GM19468 (cell line): ENCODE results near the gene CDK15.

ENCODE experiments used
- ATAC-seq: cut with Tn5 transposase; IDR thresholded peaks from one replicate; pipeline ENCODE4 v1.9.1; 2021; ENCODE audit warnings: mild to moderate bottlenecking, moderate library complexity, moderate number of reproducible peaks; ENCODE audit not compliant: unreplicated experiment; ENCODE audit errors: extremely low read depth

Gene CDK15

GRCh38 chr2:201900362-201900761 is 94.0 kb downstream of the CDK15 start:
- ATAC-seq = peak; percentile 53

- no peak for ATAC-seq
These were observed 95.4 kb downstream of the CDK15 start for GRCh38 chr2:201901786-201902185.

- peak; percentile 96 for ATAC-seq
These were observed 98.4 kb downstream of the CDK15 start for GRCh38 chr2:201904538-201905420.

- no peak for ATAC-seq
These were observed 100.6 kb downstream of the CDK15 start for GRCh38 chr2:201906777-201907562.

DNA sequence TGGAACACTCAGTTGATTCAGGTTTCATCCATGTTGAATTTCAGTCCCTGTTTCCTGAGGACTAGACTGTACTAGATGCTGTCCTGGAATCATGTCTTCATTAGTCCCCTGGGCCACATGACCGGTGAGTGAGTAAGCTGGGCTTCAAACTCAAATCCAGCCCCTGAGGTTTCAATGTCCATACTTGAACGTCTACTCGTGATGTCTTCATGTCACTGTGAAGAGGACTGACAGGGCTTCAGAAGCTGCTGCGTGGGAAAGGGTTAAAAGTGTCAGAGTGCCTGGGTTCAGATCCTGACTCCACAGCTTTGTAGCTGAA is 101.2 kb downstream of the CDK15 start:
- ATAC-seq = no peak

DNA sequence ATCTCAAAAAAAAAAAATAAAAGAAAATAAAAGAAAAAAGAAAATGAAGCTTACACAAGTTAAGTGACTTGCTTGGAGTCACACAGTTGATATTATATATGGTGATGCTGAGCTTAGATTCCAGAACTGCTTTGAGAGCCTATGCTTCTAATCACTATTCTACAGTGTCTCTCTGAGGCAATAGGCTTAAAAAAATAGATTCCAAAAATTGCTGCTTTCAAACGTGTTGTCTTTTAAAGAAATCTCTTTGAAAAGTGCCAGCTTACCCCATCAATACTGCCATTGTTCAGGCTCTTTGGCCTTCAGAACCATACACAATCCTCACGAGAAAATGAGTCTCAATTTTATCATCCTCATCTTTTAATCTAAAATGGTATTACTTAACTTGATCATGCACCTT is 102.6 kb downstream of the CDK15 start:
- ATAC-seq = no peak

DNA sequence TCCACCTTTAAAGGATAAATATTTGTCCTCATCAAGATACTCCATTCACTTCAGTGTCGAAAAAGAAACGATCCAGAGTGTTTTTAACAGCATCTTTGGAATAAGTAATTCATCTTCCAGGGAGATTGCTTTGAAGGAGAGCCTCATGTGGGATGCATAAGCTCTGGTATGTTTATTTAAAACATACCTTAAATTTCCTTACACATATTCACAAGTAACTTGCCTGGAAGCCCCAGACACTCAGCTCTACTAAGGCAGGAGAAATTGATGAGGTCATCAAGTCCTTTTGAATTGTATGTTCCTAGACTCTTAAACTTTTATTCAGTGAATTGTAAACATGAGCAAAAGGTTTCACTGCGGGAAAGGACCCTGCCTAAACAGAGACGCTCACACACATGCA is 103.0 kb downstream of the CDK15 start:
- ATAC-seq = no peak

- no peak for ATAC-seq
These were observed 103.6 kb downstream of the CDK15 start for GRCh38 chr2:201909961-201910361.

DNA sequence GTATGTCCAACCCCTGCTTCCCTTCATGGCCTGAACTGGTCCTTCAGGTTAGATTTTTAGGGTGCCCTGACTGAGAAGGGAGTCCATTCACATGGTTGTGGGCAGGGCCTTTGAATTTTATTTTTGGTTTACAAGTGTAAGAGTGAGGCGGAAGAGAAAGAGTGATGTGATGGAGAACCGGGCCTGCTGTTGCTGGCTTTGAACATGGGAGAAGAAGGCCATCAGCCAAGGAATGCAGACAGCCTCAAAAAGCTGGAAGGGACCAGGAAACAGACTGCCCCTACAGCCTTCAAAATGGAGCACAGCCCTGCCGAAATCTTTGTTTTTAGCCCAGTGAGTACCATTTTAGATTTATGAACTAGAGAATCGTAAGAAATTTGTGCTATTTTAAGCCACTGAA is 105.0 kb downstream of the CDK15 start:
- ATAC-seq = no peak

DNA sequence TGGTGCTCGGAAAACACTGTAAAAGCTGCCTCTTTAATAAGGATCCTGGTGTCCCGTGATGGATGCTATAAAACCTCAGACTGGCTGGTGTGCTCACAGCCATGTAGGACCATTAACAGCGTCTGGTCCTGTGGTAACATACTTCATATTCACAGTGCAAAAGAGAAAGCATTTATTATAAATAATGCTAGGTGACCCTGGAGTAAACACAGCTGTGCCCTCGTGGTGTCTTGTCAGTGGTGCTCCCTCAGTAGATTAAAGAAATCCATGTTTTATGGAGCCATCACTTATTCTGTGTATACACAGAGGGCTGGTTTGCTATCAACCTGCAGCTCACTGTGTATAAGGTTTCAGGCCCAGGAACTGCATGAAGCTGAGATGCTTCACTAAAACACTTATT is 106.9 kb downstream of the CDK15 start:
- ATAC-seq = no peak

GRCh38 chr2:201915446-201915845 is 109.1 kb downstream of the CDK15 start:
- no peak for ATAC-seq

DNA sequence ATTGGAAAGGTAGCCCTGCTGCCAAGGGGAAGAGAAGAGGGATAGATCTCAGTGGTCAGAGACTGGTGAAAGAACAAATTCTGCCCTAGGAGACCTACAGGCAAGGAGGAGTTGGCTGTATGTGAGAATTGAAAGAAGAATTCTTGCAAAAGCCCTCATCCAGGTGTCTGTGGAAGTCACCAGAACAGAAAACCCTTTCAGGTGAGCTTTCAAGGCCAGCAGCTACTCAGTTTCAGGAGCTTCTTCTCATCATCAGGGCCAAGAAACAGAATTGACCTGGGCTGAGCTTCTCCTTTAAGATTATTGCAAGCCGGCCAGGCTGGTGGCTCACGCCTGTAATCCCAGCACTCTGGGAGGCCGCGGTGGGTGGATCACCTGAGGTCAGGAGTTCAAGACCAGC is 110.2 kb downstream of the CDK15 start:
- no peak for ATAC-seq

DNA sequence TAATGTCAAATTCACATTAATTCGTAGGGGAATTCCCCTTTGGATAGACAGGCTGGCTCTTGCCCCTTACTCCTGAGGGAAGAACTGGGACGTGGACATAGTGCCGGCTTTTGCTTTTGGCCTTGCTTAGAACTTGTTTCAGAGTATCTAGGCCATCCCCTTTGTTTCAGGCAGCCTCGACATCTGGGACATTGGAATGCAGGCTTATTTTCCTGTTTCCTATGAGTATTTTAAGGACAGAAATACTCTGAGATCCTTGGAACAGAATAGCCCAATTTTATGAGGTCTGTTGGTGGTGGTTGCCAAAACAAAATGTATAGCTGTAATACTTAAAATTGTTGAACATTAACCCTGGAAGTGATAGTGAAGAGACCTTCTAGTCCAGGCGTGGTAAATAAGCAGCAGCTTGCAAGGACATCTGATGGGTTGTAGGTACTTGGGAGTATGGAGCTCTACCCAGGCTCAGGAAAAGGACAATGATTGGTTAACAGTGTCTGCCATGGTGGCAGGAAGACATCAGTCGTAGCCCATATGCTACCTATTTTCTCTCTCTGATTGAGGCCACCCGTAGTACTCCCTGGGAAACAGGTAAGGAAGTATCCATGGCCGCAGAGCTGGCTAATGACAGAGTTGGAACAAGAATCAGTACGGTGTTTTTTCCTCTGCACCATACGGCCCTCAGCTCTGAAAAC is 112.4 kb downstream of the CDK15 start:
- no peak for ATAC-seq

GRCh38 chr2:201919308-201919634 is 112.9 kb downstream of the CDK15 start:
- ATAC-seq = no peak

GRCh38 chr2:201923436-201924328 is 117.3 kb downstream of the CDK15 start:
- ATAC-seq = no peak

GRCh38 chr2:201924453-201924852 is 118.1 kb downstream of the CDK15 start:
- no peak for ATAC-seq

DNA sequence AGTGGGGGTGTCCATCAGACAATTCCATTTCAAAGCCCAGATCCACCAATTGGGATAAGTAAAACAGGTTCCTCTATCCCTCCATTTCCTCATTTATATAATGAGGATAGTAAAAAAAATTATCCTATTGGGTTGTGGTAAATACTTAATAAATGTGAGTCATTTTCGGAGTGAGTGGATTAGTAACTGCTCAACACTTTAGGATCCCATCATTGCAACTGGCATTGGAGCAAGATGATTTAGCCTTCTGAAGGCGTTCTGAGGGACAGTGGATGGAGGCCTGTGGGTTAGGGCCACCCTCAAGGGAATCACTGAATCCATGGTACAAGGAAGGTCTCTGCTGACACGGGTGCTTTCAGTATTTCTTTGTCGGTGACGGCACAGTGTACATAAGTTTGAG is 118.7 kb downstream of the CDK15 start:
- ATAC-seq = no peak

GRCh38 chr2:201926067-201926466 is 119.7 kb downstream of the CDK15 start:
- no peak for ATAC-seq

DNA sequence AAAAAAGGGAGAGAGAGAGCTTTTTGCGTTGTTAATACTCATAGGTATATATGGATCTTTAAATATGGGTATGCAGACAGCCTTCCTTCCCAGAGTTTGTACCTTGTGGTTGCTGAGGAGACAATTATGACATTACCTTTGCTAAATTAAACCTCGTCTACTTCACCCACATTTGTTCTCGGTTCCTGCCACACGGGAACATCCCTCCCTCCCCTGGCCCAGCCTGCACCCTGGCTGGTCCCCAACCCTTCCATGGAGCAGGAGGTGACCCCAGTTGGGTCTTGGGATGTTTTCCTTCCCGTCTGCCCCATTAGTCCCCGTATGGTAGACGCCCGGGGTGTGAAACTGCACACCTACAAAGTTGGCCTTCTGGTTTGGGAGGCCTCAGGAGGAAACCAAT is 122.0 kb downstream of the CDK15 start:
- ATAC-seq = no peak
